ENCODE data around the gene CYTH4. TPM values are rescaled to one million over a fixed set of nuclear protein-coding genes. Genes with fewer than 3 reads are reported as not detected.

CYTH4 gene
- total RNA-seq, 2 donors from 2014 or later: 2.3 to 7.9 TPM

- Histone ChIP-seq H3K9me3 (no peaks in the 10 kb centered on the region), H3K27ac (no peak overlapping the region), H3K36me3 (replicated peaks in 1 of 2; ENCODE audit: insufficient read depth in 1 of 2, low read depth in 2 of 2) (no peaks in the 10 kb centered on the region), H3K4me1 (peaks cover 14% of the 10 kb centered on the region), H3K27me3 (no peaks in the 10 kb centered on the region), H3K4me3 (no peak overlapping the region)
- no peak for DNase-seq
- TF ChIP-seq CTCF (IDR thresholded peaks at IDR 0.05) (no peak), POLR2A (IDR thresholded peaks at IDR 0.05) (no peak)
- WGBS, 2 donors: 76 to 80% methylated on average over 19 to 31 of the region's 31 CpGs
- intact Hi-C loops (cut with DNase I): no loop called here
- ATAC-seq: no peak
These were observed 20.6 kb downstream of the CYTH4 start for GRCh38 chr22:37302674-37303555.

- DNase-seq (peak in 1 of 4 donors; percentile 64), ATAC-seq (no peak)
- intact Hi-C loops (cut with DNase I): no loop called here
- H3K4me3 ChIP-seq: no peak overlapping the region
- peaks cover 16% of the 10 kb centered on the region for H3K4me1 ChIP-seq
- TF ChIP-seq POLR2A (IDR thresholded peaks at IDR 0.05) (no peak), CTCF (IDR thresholded peaks at IDR 0.05) (no peak)
- H3K27ac ChIP-seq: no peak overlapping the region
- no peaks in the 10 kb centered on the region for H3K9me3 ChIP-seq
- 61 to 76% methylated on average over 7 to 9 of the region's 9 CpGs for WGBS, 2 donors
- no peaks in the 10 kb centered on the region for H3K36me3 ChIP-seq (replicated peaks in 1 of 2; ENCODE audit: insufficient read depth in 1 of 2, low read depth in 2 of 2)
- no peaks in the 10 kb centered on the region for H3K27me3 ChIP-seq
These were observed 21.5 kb downstream of the CYTH4 start for GRCh38 chr22:37303821-37304274.

GRCh38 chr22:37304595-37305343 is 22.5 kb downstream of the CYTH4 start:
- WGBS, 2 donors: 64 to 69% methylated on average over 8 to 10 of the region's 10 CpGs
- Histone ChIP-seq H3K27me3 (no peaks in the 10 kb centered on the region), H3K9me3 (no peaks in the 10 kb centered on the region), H3K36me3 (replicated peaks in 1 of 2; ENCODE audit: insufficient read depth in 1 of 2, low read depth in 2 of 2) (no peaks in the 10 kb centered on the region), H3K27ac (no peak overlapping the region), H3K4me1 (peaks cover 16% of the 10 kb centered on the region), H3K4me3 (no peak overlapping the region)
- intact Hi-C loops (cut with DNase I): no loop called here
- ATAC-seq (no peak), DNase-seq (no peak)
- TF ChIP-seq CTCF (IDR thresholded peaks at IDR 0.05) (no peak), POLR2A (IDR thresholded peaks at IDR 0.05) (no peak)

GRCh38 chr22:37305887-37306286 is 23.6 kb downstream of the CYTH4 start:
- no peaks in the 10 kb centered on the region for H3K27me3 ChIP-seq
- intact Hi-C loops (cut with DNase I): no loop called here
- TF ChIP-seq CTCF (IDR thresholded peaks at IDR 0.05): no peak
- TF ChIP-seq POLR2A (IDR thresholded peaks at IDR 0.05): no peak
- no peak overlapping the region for H3K27ac ChIP-seq
- peaks cover 16% of the 10 kb centered on the region for H3K4me1 ChIP-seq
- H3K36me3 ChIP-seq (replicated peaks in 1 of 2; ENCODE audit: insufficient read depth in 1 of 2, low read depth in 2 of 2): no peaks in the 10 kb centered on the region
- no peaks in the 10 kb centered on the region for H3K9me3 ChIP-seq
- no peak overlapping the region for H3K4me3 ChIP-seq
- no peak for DNase-seq
- ATAC-seq: no peak
- 80 to 88% methylated on average over 2 of the region's 2 CpGs for WGBS, 2 donors
